OCI-LY3 (cell line): ENCODE measurements around the gene MRTFA.

ENCODE experiments used
- CTCF ChIP-seq: fragments of 200-600, 300-600 bp; sonication (generic); IDR thresholded peaks from 2 replicates; pipeline ENCODE4 v1.5.1; 2014; ENCODE audit warnings: antibody characterized with exemption, low read length, low read depth
- EZH2phosphoT487 ChIP-seq: fragments of 200-600 bp; shearing (Covaris generic); IDR thresholded peaks from 2 replicates; pipeline ENCODE4 v1.6.1; 2018; ENCODE audit warnings: antibody characterized with exemption, mixed run types, low read depth

DNA sequence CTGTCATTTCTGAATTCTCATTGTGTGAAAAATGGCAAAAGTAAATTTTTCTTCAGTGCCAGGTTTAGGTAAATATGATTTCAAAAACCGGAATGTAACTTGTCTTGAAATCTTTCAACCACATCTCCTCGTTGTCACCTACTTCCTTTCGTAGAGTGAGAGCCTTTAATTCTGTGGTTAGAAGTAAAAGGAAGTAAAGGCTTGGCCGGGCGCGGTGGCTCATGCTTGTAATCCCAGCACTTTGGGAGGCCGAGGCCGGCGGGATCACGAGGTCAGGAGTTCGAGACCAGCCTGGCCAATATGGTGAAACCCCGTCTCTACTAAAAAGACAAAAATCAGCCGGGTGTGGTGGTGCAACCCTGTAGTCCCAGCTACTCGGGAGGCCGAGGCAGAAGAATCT lies 236.4 kb downstream of the MRTFA start:
- TF ChIP-seq EZH2phosphoT487 (no peak), CTCF (no peak)
